GM18951 (cell line): ENCODE results near the gene C9orf153.

Experiments used
- POLR2A ChIP-seq: IDR thresholded peaks from 4 replicates; pipeline ENCODE4 v1.6.1; 2011; ENCODE audit warnings: mild to moderate bottlenecking; ENCODE audit not compliant: insufficient read length, insufficient read depth; ENCODE audit errors: extremely low read depth
- in situ Hi-C: fragments of 300-500 bp; cut with MboI; formaldehyde crosslinking; loops from one replicate; pipeline ENCODE4 v1.12.0; 2022; ENCODE audit warnings: low sequenced_read_pairs, mixed read lengths, inconsistent platforms; ENCODE audit not compliant: unreplicated experiment

Gene C9orf153

GRCh38 chr9:86252870-86253269 is 6.6 kb downstream of the C9orf153 start:
- in situ Hi-C loops = no loop called here
- TF ChIP-seq POLR2A = no peak

DNA sequence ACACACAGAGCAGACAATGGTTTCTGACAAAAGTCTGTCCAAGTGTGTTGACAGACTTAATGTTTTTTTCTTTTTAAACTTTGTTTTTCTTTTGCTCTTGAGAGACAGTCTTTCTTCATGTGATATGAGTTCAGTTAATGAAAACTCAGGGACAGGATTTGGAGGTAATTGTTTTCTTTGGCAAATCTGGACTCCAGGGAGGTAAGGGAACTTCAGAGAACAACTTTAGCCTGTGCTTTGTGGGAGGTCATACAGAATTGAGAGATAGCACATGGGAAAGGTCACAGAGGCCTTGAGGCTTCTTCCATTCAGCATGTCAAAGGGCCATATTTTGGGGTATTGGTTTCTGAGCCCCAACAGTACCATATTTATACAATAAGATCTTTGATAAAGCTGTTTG is 9.3 kb downstream of the C9orf153 start:
- in situ Hi-C loops = no loop called here
- no peak for TF ChIP-seq POLR2A

GRCh38 chr9:86248746-86249145 is 10.7 kb downstream of the C9orf153 start:
- no peak for TF ChIP-seq POLR2A
- in situ Hi-C loops = no loop called here

GRCh38 chr9:86246752-86247161 is 12.7 kb downstream of the C9orf153 start:
- no peak for TF ChIP-seq POLR2A
- in situ Hi-C loops = no loop called here

- no peak for TF ChIP-seq POLR2A
- in situ Hi-C loops = no loop called here
Measured at GRCh38 chr9:86242071-86242470, 17.4 kb downstream of the C9orf153 start.

- in situ Hi-C loops = no loop called here
Measured at GRCh38 chr9:86241216-86241615, 18.2 kb downstream of the C9orf153 start.

DNA sequence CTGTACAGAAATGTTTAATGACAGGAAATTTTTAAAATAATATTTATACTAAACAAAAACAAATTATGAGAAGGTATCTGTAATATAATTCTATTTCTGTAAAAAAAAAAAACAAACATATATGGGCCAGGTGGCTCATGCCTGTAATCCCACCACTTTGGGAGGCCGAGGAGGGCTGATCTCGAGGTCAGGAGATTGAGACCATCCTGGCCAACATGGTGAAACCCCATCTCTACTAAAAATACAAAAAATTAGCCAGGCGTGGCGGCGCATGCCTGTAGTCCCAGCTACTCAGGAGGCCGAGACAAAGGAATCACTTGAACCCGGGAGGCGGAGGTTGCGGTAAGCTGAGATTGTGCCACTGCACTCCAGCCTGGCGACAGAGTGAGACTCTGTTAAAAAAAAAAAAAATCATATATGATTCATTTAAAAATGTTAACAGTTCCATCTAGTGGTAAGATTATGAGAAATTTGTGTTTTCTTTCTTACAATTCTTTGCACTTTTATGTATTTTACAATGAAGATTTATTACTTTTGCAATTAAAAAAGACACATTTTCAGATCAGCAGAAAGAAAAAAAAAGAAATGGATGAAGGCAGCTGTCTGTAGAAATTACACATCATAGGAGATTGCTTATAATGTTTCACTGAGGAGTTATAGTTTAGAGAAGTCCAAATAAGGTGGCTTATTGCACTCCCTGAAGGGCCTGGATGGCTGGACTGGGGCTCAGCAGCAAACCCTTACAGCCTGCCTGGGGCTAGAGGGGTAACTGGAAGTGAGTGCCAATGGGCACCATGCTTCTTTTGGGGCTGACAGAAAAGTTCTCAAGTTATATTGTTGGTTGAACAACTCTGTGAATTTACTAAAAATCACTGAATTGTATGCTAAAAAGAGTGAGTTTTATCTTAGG is 20.3 kb downstream of the C9orf153 start:
- TF ChIP-seq POLR2A = no peak
- in situ Hi-C loops = no loop called here

More at GRCh38 chr9:86241216-86241615, 18.2 kb downstream of the C9orf153 start:
- no peak for TF ChIP-seq POLR2A

DNA sequence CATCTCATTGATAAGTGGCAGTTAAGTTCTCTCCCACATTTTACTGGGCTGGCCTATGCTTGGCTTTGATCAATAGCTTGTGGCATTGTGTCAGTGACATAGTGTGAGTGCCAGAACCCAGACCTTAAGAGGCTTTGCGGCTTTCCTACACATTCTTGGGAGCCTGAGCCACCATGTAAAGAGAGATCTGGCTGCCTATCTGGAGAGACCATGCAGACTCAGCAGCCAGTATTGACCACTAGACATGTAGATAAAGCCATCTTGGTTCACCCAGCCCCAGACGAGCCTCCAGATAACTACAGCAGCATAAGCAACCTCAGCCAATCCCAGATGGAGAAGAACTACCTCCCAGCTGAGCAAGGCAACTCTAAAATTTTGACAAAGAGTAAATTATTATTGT is 28.6 kb downstream of the C9orf153 start:
- TF ChIP-seq POLR2A = no peak
- in situ Hi-C loops = no loop called here

GRCh38 chr9:86222667-86223066 is 36.8 kb downstream of the C9orf153 start:
- in situ Hi-C loops = no loop called here
- TF ChIP-seq POLR2A = no peak

DNA sequence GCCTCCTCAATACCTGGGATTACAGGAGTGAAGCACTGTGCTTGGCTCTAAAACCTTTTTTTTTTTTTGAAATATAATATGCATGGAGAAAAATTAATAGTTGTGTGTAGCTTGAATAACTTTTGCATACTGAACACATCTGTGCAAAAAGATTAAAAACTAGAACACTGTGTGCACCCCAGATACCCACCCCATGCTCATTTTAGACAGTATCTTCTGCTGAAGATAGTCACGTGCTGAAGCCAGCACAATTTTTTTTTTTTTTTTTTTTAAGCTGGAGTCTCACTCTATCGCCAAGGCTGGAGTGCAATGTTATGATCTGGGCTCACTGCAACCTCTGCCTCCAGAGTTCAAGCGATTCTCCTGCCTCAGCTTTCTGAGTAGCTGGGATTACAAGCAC is 39.9 kb downstream of the C9orf153 start:
- no peak for TF ChIP-seq POLR2A
- in situ Hi-C loops = no loop called here

GRCh38 chr9:86217076-86217755 is 42.2 kb downstream of the C9orf153 start:
- no peak for TF ChIP-seq POLR2A
- in situ Hi-C loops = no loop called here

DNA sequence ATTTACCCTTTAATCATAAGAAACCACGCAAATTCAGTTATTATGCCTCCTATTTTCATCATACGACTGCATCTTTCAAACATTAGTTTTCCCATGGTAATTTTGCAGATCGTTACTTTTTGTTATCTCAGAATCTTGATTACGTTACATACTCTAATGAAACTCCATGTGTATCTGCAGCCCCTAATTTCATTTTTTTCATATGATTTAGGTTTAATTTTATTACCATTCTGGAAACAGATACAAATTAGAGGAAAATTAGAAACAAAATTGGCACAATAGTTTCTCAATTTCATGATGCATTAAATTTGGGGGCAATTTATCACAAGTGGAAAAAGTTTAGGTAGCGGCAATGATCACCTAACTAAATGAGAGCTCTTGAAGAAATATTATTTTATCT is 52.3 kb downstream of the C9orf153 start:
- in situ Hi-C loops = no loop called here
- TF ChIP-seq POLR2A = no peak

DNA sequence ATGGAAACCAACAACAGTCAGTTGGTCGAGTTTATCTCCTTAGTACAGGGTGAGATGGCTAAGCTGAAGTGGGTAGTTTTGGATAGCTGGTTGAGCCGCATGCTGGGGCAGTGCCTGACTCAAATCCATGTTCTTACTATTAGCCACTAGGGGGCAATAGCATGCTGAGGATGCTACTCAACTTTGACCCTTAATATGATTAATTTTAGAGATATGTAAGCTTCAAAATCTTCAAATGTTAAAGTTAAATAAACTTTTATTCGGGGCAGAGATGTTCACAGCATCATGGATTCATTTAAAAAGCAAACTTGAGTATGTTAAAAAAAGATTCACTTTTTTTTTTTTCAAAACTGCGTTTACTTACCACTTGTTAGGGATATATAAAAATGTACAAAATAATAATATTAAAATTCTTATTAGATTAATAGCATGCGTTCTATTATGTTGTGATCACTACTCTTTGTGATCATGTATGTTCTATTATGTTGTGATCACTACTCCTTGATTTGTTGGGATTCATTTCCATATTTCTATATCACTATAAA is 57.0 kb downstream of the C9orf153 start:
- in situ Hi-C loops = no loop called here
- TF ChIP-seq POLR2A = no peak
